Activated T-cell treated with anti-CD3 and anti-CD28 coated beads, Interleukin-2, amount 50 U/mL, for 24 hours (primary cell): Measurements from ENCODE around the gene CDCA7.
"Not testable (repeated sequence)": the region's sequence is repeated elsewhere in the genome, so short reads cannot be mapped to it uniquely, and the experiment has no call there.

Experiments
- DNase-seq: peaks from one replicate; pipeline ENCODE4 v3.0.0-alpha.2; 2020
- H3K27ac Mint-ChIP-seq: 2 replicates; pipeline ENCODE4 v1.8.0; 2020; ENCODE audit warnings: mild to moderate bottlenecking, mixed read lengths
- H3K27me3 Mint-ChIP-seq: 2 replicates; pipeline ENCODE4 v1.8.0; 2020; ENCODE audit warnings: mixed read lengths
- H3K36me3 Mint-ChIP-seq: 2 replicates; pipeline ENCODE4 v1.8.0; 2020; ENCODE audit warnings: low read depth, mixed read lengths
- H3K4me1 Mint-ChIP-seq: 2 replicates; pipeline ENCODE4 v1.8.0; 2020; ENCODE audit warnings: low read depth, mixed read lengths
- H3K4me3 Mint-ChIP-seq: 2 replicates; pipeline ENCODE4 v1.8.0; 2020; ENCODE audit warnings: mild to moderate bottlenecking, moderate library complexity, mixed read lengths
- H3K9me3 Mint-ChIP-seq: 2 replicates; pipeline ENCODE4 v1.8.0; 2020; ENCODE audit warnings: mixed read lengths

The CDCA7 gene

GRCh38 chr2:173404841-173405750 lies 50.4 kb downstream of the CDCA7 start:
- H3K9me3 Mint-ChIP-seq = no peaks in the 10 kb centered on the region
- peaks cover 63% of the 10 kb centered on the region for H3K27me3 Mint-ChIP-seq
- H3K4me1 Mint-ChIP-seq = peaks cover 5% of the 10 kb centered on the region
- H3K27ac Mint-ChIP-seq = no peak overlapping the region
- H3K36me3 Mint-ChIP-seq = no peaks in the 10 kb centered on the region
- DNase-seq = no peak
- no peak overlapping the region for H3K4me3 Mint-ChIP-seq

DNA sequence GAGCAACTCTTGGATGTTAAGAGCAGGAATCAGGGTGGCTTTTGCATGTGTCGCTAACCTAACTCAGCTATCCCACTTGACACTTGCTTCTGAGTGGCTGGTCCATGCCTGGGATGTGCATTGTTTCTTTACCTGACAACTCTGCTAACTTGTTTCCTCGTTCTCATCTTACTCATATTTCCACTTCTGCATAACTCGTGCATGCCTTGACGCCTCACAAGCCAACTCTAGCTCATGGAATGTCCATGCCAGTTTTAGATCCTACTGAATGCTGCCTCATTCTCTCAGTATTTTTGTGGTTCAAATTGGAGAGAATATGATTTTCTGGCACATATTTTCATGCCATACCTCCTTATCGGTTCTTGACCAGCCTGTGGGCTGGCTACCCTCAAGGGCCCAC lies 52.5 kb downstream of the CDCA7 start:
- Mint-ChIP-seq H3K36me3 (no peaks in the 10 kb centered on the region), H3K27me3 (peaks cover 42% of the 10 kb centered on the region), H3K4me3 (no peak overlapping the region), H3K4me1 (peaks cover 4% of the 10 kb centered on the region), H3K9me3 (no peaks in the 10 kb centered on the region), H3K27ac (no peak overlapping the region)
- DNase-seq = no peak

DNA sequence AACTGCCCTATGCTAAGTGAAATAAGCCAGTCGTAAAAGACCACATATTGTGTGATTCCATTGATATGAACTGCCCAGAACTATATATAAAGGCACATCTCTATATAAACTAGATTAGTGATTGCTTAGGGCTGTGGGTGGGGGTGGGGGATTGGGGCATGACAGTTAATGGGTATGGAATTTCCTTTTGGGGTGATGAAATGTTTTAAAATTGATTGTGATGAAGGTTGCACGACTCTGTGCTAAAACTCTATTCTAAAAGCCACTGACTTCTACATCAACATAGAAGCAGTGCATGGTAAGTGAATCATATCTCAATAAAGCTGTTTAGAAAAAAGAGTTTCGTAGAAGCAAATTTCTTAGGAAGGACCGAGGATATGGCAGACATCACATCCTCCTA lies 53.0 kb downstream of the CDCA7 start:
- Mint-ChIP-seq H3K4me3 (no peak overlapping the region), H3K9me3 (no peaks in the 10 kb centered on the region), H3K36me3 (no peaks in the 10 kb centered on the region), H3K27ac (no peak overlapping the region), H3K4me1 (no peaks in the 10 kb centered on the region), H3K27me3 (peaks cover 38% of the 10 kb centered on the region)
- no peak for DNase-seq

GRCh38 chr2:173410579-173410978 lies 55.9 kb downstream of the CDCA7 start:
- no peak overlapping the region for H3K4me3 Mint-ChIP-seq
- H3K9me3 Mint-ChIP-seq = no peaks in the 10 kb centered on the region
- DNase-seq = no peak
- H3K27ac Mint-ChIP-seq = no peak overlapping the region
- H3K36me3 Mint-ChIP-seq = no peaks in the 10 kb centered on the region
- no peaks in the 10 kb centered on the region for H3K4me1 Mint-ChIP-seq
- peaks cover 19% of the 10 kb centered on the region for H3K27me3 Mint-ChIP-seq

DNA sequence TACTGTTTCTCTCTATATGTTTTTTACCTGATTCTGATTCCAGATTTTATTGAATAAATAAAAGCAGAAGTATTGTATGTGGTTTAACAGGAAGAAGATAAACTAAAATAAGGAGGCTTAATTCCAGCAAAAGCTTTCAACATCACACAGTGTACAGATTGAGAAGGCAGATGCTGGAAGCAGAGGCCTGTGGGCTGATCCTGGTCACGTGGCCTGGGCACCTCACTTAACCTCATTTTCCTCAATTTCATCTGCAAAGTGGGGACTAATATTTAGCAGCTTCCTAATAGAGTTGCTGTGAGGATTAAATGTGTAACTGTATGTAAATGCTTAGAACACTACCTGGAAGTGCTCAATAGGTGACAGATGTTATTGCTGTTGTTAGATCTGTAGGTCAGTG lies 58.0 kb downstream of the CDCA7 start:
- Mint-ChIP-seq H3K9me3 (no peaks in the 10 kb centered on the region), H3K27me3 (peaks cover 18% of the 10 kb centered on the region), H3K36me3 (no peaks in the 10 kb centered on the region), H3K27ac (no peak overlapping the region), H3K4me1 (no peaks in the 10 kb centered on the region), H3K4me3 (no peak overlapping the region)
- DNase-seq = no peak

- no peak overlapping the region for H3K27ac Mint-ChIP-seq
- no peaks in the 10 kb centered on the region for H3K4me1 Mint-ChIP-seq
- no peak for DNase-seq
- no peak overlapping the region for H3K4me3 Mint-ChIP-seq
- H3K27me3 Mint-ChIP-seq = peaks cover 18% of the 10 kb centered on the region
- no peaks in the 10 kb centered on the region for H3K9me3 Mint-ChIP-seq
- H3K36me3 Mint-ChIP-seq = no peaks in the 10 kb centered on the region
Observed at GRCh38 chr2:173414823-173415322, 60.2 kb downstream of the CDCA7 start.

DNA sequence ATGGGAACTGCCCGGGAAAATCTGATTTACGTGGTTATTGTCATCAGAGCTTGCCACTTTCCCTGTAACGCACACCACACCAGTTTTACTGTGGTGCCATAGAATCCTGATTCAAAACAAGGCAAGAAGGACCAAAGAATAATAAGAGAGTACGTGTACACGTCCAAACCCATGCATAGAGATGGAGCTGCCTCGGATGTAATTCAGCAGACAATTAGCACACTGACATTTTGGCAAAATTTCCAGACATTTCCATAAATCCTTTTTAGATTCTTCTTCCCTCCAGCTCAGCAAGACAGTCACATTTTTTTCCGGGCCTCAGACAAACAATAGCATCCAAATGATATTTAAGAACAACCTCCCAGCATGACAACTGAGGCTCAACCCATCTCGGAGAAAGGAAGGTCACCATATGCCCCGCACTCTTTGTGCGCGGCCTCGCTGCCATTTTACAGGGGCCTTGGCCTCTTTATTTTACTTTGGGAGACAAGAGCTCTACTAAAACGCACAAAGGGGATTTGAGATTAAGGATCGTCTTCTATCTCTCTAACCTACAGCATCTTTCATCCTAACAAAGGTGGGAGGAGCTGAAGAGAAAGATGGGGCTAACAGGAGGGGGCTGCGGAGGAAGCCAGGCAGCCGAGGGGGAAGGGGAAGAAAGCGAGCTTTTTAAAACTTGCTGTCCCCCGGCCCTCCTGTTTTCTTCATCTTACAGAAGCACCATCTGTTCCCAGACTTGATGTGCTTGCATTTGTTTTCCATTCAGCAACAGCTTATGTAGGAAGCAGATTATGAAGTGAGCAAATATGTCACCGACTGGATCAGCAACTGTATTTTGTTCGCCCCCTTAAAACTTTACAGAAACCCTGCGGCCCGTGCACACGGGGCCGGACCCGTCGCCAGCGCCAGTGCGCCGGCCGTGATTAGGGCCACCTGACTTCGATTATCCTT lies 61.0 kb downstream of the CDCA7 start:
- Mint-ChIP-seq H3K27ac (no peak overlapping the region), H3K4me1 (no peaks in the 10 kb centered on the region), H3K9me3 (no peaks in the 10 kb centered on the region), H3K4me3 (no peak overlapping the region), H3K36me3 (no peaks in the 10 kb centered on the region), H3K27me3 (peaks cover 19% of the 10 kb centered on the region)
- DNase-seq = no peak

GRCh38 chr2:173416415-173417152 lies 61.9 kb downstream of the CDCA7 start:
- peaks cover 23% of the 10 kb centered on the region for H3K27me3 Mint-ChIP-seq
- H3K9me3 Mint-ChIP-seq, H3K4me1 Mint-ChIP-seq, DNase-seq, H3K27ac Mint-ChIP-seq, H3K36me3 Mint-ChIP-seq, H3K4me3 Mint-ChIP-seq: not testable (repeated sequence)

GRCh38 chr2:173417341-173417740 lies 62.7 kb downstream of the CDCA7 start:
- Mint-ChIP-seq H3K4me3 (no peak overlapping the region), H3K9me3 (no peaks in the 10 kb centered on the region), H3K36me3 (no peaks in the 10 kb centered on the region), H3K27ac (no peak overlapping the region), H3K27me3 (peaks cover 31% of the 10 kb centered on the region), H3K4me1 (no peaks in the 10 kb centered on the region)
- no peak for DNase-seq

DNA sequence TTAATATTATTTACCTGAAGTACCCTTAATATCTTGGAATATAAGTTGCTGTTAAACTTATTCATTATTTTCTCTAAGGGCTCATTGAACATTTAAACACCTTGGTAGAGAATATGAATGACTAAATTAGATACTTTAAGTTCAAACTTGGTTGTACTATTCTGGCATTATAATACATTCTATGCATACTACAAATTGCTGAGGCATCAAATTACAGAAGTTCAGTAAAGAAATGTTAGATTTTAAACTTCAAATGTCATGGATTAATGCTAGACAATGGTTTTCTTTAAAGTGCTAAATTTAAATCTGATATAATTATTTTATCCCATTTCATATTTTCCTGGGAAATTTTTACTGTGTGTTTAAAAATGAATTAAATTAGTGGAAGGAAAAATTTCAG lies 63.1 kb downstream of the CDCA7 start:
- Mint-ChIP-seq H3K4me3 (no peak overlapping the region), H3K27ac (no peak overlapping the region), H3K36me3 (no peaks in the 10 kb centered on the region), H3K27me3 (peaks cover 32% of the 10 kb centered on the region), H3K9me3 (no peaks in the 10 kb centered on the region), H3K4me1 (no peaks in the 10 kb centered on the region)
- DNase-seq = no peak
